ENCODE data around the gene WWOX. TPM values are rescaled to one million over a fixed set of nuclear protein-coding genes. Genes with fewer than 3 reads are reported as not detected.
"Not testable (repeated sequence)": the region's sequence is repeated elsewhere in the genome, so short reads cannot be mapped to it uniquely, and the experiment has no call there.

The WWOX gene
- polyA plus RNA-seq, 4 donors: 4.9 to 15.8 (median 7.0) TPM

GRCh38 chr16:78510496-78510895, 411.0 kb downstream of the WWOX start:
- FAIRE-seq: no peak

GRCh38 chr16:78513838-78514237, 414.4 kb downstream of the WWOX start:
- DNase-seq (no peak), FAIRE-seq (no peak)
- WGBS, 3 donors: 75 to 83% (median 81%) methylated on average over 3 of the region's 3 CpGs
- H3K4me3 ChIP-seq (ENCODE audit: low read depth in 1 of 3, low read length in 3 of 3): no peak overlapping the region
- H3K27ac ChIP-seq (ENCODE audit: low read depth in 1 of 3, low read length in 2 of 3): no peak overlapping the region
- no peaks in the 10 kb centered on the region for H3K9me3 ChIP-seq (ENCODE audit: control insufficient read depth in 2 of 2, insufficient read depth in 1 of 2, low read depth in 1 of 2, low read length in 1 of 2)
- H3K4me1 ChIP-seq (ENCODE audit: control insufficient read depth in 3 of 3, insufficient read depth in 2 of 3, low read depth in 1 of 3, low read length in 2 of 3): no peaks in the 10 kb centered on the region
- H3K36me3 ChIP-seq (ENCODE audit: control insufficient read depth in 3 of 3, insufficient read depth in 2 of 3, low read depth in 1 of 3, low read length in 3 of 3): peaks cover 0 to 2% (median 0%) of the 10 kb centered on the region in 3 donors
- no peaks in the 10 kb centered on the region for H3K27me3 ChIP-seq (ENCODE audit: control insufficient read depth in 3 of 3, insufficient read depth in 3 of 3, low read length in 3 of 3)

More at GRCh38 chr16:78510496-78510895, 411.0 kb downstream of the WWOX start:
- 71 to 73% (median 72%) methylated on average over 4 of the region's 4 CpGs for WGBS, 3 donors
- Histone ChIP-seq H3K36me3 (ENCODE audit: control insufficient read depth in 3 of 3, insufficient read depth in 2 of 3, low read depth in 1 of 3, low read length in 3 of 3) (peaks cover 0 to 2% (median 0%) of the 10 kb centered on the region in 3 donors), H3K27ac (ENCODE audit: low read depth in 1 of 3, low read length in 2 of 3) (no peak overlapping the region), H3K4me1 (ENCODE audit: control insufficient read depth in 3 of 3, insufficient read depth in 2 of 3, low read depth in 1 of 3, low read length in 2 of 3) (peaks cover 0 to 9% (median 2%) of the 10 kb centered on the region in 3 donors), H3K9me3 (ENCODE audit: control insufficient read depth in 2 of 2, insufficient read depth in 1 of 2, low read depth in 1 of 2, low read length in 1 of 2) (no peaks in the 10 kb centered on the region), H3K27me3 (ENCODE audit: control insufficient read depth in 3 of 3, insufficient read depth in 3 of 3, low read length in 3 of 3) (no peaks in the 10 kb centered on the region), H3K4me3 (ENCODE audit: low read depth in 1 of 3, low read length in 3 of 3) (no peak overlapping the region)
- no peak for DNase-seq

- DNase-seq; H3K27ac ChIP-seq (ENCODE audit: low read depth in 1 of 3, low read length in 2 of 3); H3K4me3 ChIP-seq (ENCODE audit: low read depth in 1 of 3, low read length in 3 of 3); H3K9me3 ChIP-seq (ENCODE audit: control insufficient read depth in 2 of 2, insufficient read depth in 1 of 2, low read depth in 1 of 2, low read length in 1 of 2); FAIRE-seq; H3K4me1 ChIP-seq (ENCODE audit: control insufficient read depth in 3 of 3, insufficient read depth in 2 of 3, low read depth in 1 of 3, low read length in 2 of 3); H3K36me3 ChIP-seq (ENCODE audit: control insufficient read depth in 3 of 3, insufficient read depth in 2 of 3, low read depth in 1 of 3, low read length in 3 of 3); H3K27me3 ChIP-seq (ENCODE audit: control insufficient read depth in 3 of 3, insufficient read depth in 3 of 3, low read length in 3 of 3): not testable (repeated sequence)
- 90 to 92% (median 91%) methylated on average over 9 of the region's 9 CpGs for WGBS, 3 donors
Observed at GRCh38 chr16:78514888-78515287, 415.4 kb downstream of the WWOX start.

GRCh38 chr16:78515421-78515820, 416.0 kb downstream of the WWOX start:
- WGBS, 3 donors: 48 to 83% (median 60%) methylated on average over 14 of the region's 14 CpGs
- peak in 1 of 2 donors; percentile 19 for DNase-seq

GRCh38 chr16:78516006-78516736, 416.7 kb downstream of the WWOX start:
- no peaks in the 10 kb centered on the region for H3K36me3 ChIP-seq (ENCODE audit: control insufficient read depth in 3 of 3, insufficient read depth in 2 of 3, low read depth in 1 of 3, low read length in 3 of 3)
- H3K9me3 ChIP-seq (ENCODE audit: control insufficient read depth in 2 of 2, insufficient read depth in 1 of 2, low read depth in 1 of 2, low read length in 1 of 2): no peaks in the 10 kb centered on the region
- DNase-seq (no peak), FAIRE-seq (no peak)
- no peak overlapping the region for H3K27ac ChIP-seq (ENCODE audit: low read depth in 1 of 3, low read length in 2 of 3)
- H3K4me1 ChIP-seq (ENCODE audit: control insufficient read depth in 3 of 3, insufficient read depth in 2 of 3, low read depth in 1 of 3, low read length in 2 of 3): no peaks in the 10 kb centered on the region
- H3K27me3 ChIP-seq (ENCODE audit: control insufficient read depth in 3 of 3, insufficient read depth in 3 of 3, low read length in 3 of 3): no peaks in the 10 kb centered on the region
- whole genome bisulfite sequencing, 3 donors: 86 to 91% (median 88%) methylated on average over 9 of the region's 9 CpGs
- H3K4me3 ChIP-seq (ENCODE audit: low read depth in 1 of 3, low read length in 3 of 3): no peak overlapping the region

More at GRCh38 chr16:78515421-78515820, 416.0 kb downstream of the WWOX start:
- Histone ChIP-seq H3K27ac (ENCODE audit: low read depth in 1 of 3, low read length in 2 of 3) (no peak overlapping the region), H3K4me3 (ENCODE audit: low read depth in 1 of 3, low read length in 3 of 3) (no peak overlapping the region), H3K36me3 (ENCODE audit: control insufficient read depth in 3 of 3, insufficient read depth in 2 of 3, low read depth in 1 of 3, low read length in 3 of 3) (peaks cover 0 to 2% (median 0%) of the 10 kb centered on the region in 3 donors), H3K27me3 (ENCODE audit: control insufficient read depth in 3 of 3, insufficient read depth in 3 of 3, low read length in 3 of 3) (no peaks in the 10 kb centered on the region), H3K9me3 (ENCODE audit: control insufficient read depth in 2 of 2, insufficient read depth in 1 of 2, low read depth in 1 of 2, low read length in 1 of 2) (no peaks in the 10 kb centered on the region), H3K4me1 (ENCODE audit: control insufficient read depth in 3 of 3, insufficient read depth in 2 of 3, low read depth in 1 of 3, low read length in 2 of 3) (no peaks in the 10 kb centered on the region)
- no peak for FAIRE-seq

GRCh38 chr16:78519896-78520295, 420.4 kb downstream of the WWOX start:
- Histone ChIP-seq H3K4me3 (ENCODE audit: low read depth in 1 of 3, low read length in 3 of 3) (no peak overlapping the region), H3K27me3 (ENCODE audit: control insufficient read depth in 3 of 3, insufficient read depth in 3 of 3, low read length in 3 of 3) (no peaks in the 10 kb centered on the region), H3K9me3 (ENCODE audit: control insufficient read depth in 2 of 2, insufficient read depth in 1 of 2, low read depth in 1 of 2, low read length in 1 of 2) (no peaks in the 10 kb centered on the region), H3K4me1 (ENCODE audit: control insufficient read depth in 3 of 3, insufficient read depth in 2 of 3, low read depth in 1 of 3, low read length in 2 of 3) (peaks cover 0 to 4% (median 0%) of the 10 kb centered on the region in 3 donors), H3K27ac (ENCODE audit: low read depth in 1 of 3, low read length in 2 of 3) (no peak overlapping the region), H3K36me3 (ENCODE audit: control insufficient read depth in 3 of 3, insufficient read depth in 2 of 3, low read depth in 1 of 3, low read length in 3 of 3) (no peaks in the 10 kb centered on the region)
- DNase-seq (no peak), FAIRE-seq (no peak)
- 90 to 94% (median 93%) methylated on average over 8 of the region's 8 CpGs for WGBS, 3 donors

- Histone ChIP-seq H3K4me1 (ENCODE audit: control insufficient read depth in 3 of 3, insufficient read depth in 2 of 3, low read depth in 1 of 3, low read length in 2 of 3) (peaks cover 0 to 4% (median 0%) of the 10 kb centered on the region in 3 donors), H3K4me3 (ENCODE audit: low read depth in 1 of 3, low read length in 3 of 3) (no peak overlapping the region), H3K27me3 (ENCODE audit: control insufficient read depth in 3 of 3, insufficient read depth in 3 of 3, low read length in 3 of 3) (no peaks in the 10 kb centered on the region), H3K36me3 (ENCODE audit: control insufficient read depth in 3 of 3, insufficient read depth in 2 of 3, low read depth in 1 of 3, low read length in 3 of 3) (no peaks in the 10 kb centered on the region), H3K27ac (ENCODE audit: low read depth in 1 of 3, low read length in 2 of 3) (no peak overlapping the region), H3K9me3 (ENCODE audit: control insufficient read depth in 2 of 2, insufficient read depth in 1 of 2, low read depth in 1 of 2, low read length in 1 of 2) (no peaks in the 10 kb centered on the region)
- 71 to 86% (median 77%) methylated on average over 5 of the region's 5 CpGs for WGBS, 3 donors
- no peak for FAIRE-seq
- DNase-seq: no peak
Observed at GRCh38 chr16:78520470-78520869, 421.0 kb downstream of the WWOX start.

- FAIRE-seq: no peak
- no peaks in the 10 kb centered on the region for H3K36me3 ChIP-seq (ENCODE audit: control insufficient read depth in 3 of 3, insufficient read depth in 2 of 3, low read depth in 1 of 3, low read length in 3 of 3)
- no peak overlapping the region for H3K4me3 ChIP-seq (ENCODE audit: low read depth in 1 of 3, low read length in 3 of 3)
- H3K9me3 ChIP-seq (ENCODE audit: control insufficient read depth in 2 of 2, insufficient read depth in 1 of 2, low read depth in 1 of 2, low read length in 1 of 2): peaks cover 0 to 2% of the 10 kb centered on the region in 2 donors
- DNase-seq: no peak
- H3K27me3 ChIP-seq (ENCODE audit: control insufficient read depth in 3 of 3, insufficient read depth in 3 of 3, low read length in 3 of 3): no peaks in the 10 kb centered on the region
- 80 to 87% (median 82%) methylated on average over 5 of the region's 5 CpGs for WGBS, 3 donors
- peaks cover 0 to 4% (median 0%) of the 10 kb centered on the region in 3 donors for H3K4me1 ChIP-seq (ENCODE audit: control insufficient read depth in 3 of 3, insufficient read depth in 2 of 3, low read depth in 1 of 3, low read length in 2 of 3)
- no peak overlapping the region for H3K27ac ChIP-seq (ENCODE audit: low read depth in 1 of 3, low read length in 2 of 3)
Observed at GRCh38 chr16:78522327-78522726, 422.9 kb downstream of the WWOX start.
